A172 (cell line): ENCODE data around the gene DNA2. TPM values are rescaled to one million over a fixed set of nuclear protein-coding genes. Genes with fewer than 3 reads are reported as not detected.
A peak's percentile ranks its signal among the peaks of the same experiment; 100 is the strongest.

ENCODE experiments used
- DNase-seq: peaks from one replicate; pipeline ENCODE4 v3.0.0-alpha.2; 2015; ENCODE audit warnings: low spot score
- total RNA-seq: library from RNA; depleted of rRNA; stranded (reverse); fragments of >200 nt; shearing (Covaris generic); gene quantifications from 2 replicates; pipeline ENCODE4 v1.2.3, GENCODE V29; 2014

The DNA2 gene
- total RNA-seq, 1 experiment from 2014 or later = 31.1 TPM

GRCh38 chr10:68449698-68450097 lies 22.1 kb downstream of the DNA2 start:
- peak; percentile 38 for DNase-seq

GRCh38 chr10:68446179-68446578 lies 25.6 kb downstream of the DNA2 start:
- no peak for DNase-seq

- no peak for DNase-seq
Measured at GRCh38 chr10:68442971-68443370, 28.8 kb downstream of the DNA2 start.

GRCh38 chr10:68440898-68441297 lies 30.9 kb downstream of the DNA2 start:
- no peak for DNase-seq

- no peak for DNase-seq
Measured at GRCh38 chr10:68435803-68436202, 36.0 kb downstream of the DNA2 start.

- DNase-seq = no peak
Measured at GRCh38 chr10:68434657-68435056, 37.1 kb downstream of the DNA2 start.

GRCh38 chr10:68428396-68429104 lies 43.2 kb downstream of the DNA2 start:
- no peak for DNase-seq

- DNase-seq = no peak
Measured at GRCh38 chr10:68424454-68425014, 47.2 kb downstream of the DNA2 start.

- DNase-seq = no peak
Measured at GRCh38 chr10:68423522-68423921, 48.3 kb downstream of the DNA2 start.

- DNase-seq = no peak
Measured at GRCh38 chr10:68419376-68419775, 52.4 kb downstream of the DNA2 start.

GRCh38 chr10:68408898-68409518 lies 62.8 kb downstream of the DNA2 start:
- DNase-seq = no peak

GRCh38 chr10:68406815-68407548 lies 64.8 kb downstream of the DNA2 start, which contains the start of gene RUFY2:
RUFY2 (minus strand) TSS chr10:68407277; CDS start chr10:68407189, 88 bp downstream.
- peak; percentile 56 for DNase-seq

- peak; percentile 48 for DNase-seq
Measured at GRCh38 chr10:68406111-68406814, 65.5 kb downstream of the DNA2 start.

- no peak for DNase-seq
Measured at GRCh38 chr10:68403701-68404100, 68.1 kb downstream of the DNA2 start.

- no peak for DNase-seq
Measured at GRCh38 chr10:68402276-68402675, 69.5 kb downstream of the DNA2 start.

- DNase-seq = no peak
Measured at GRCh38 chr10:68397005-68397404, 74.8 kb downstream of the DNA2 start.

- no peak for DNase-seq
Measured at GRCh38 chr10:68385740-68386139, 86.0 kb downstream of the DNA2 start.

- no peak for DNase-seq
Measured at GRCh38 chr10:68371604-68372003, 100.2 kb downstream of the DNA2 start.

GRCh38 chr10:68367121-68367520 lies 104.7 kb downstream of the DNA2 start:
- DNase-seq = no peak

- DNase-seq = no peak
Measured at GRCh38 chr10:68366600-68366999, 105.2 kb downstream of the DNA2 start.

- no peak for DNase-seq
Measured at GRCh38 chr10:68365611-68366010, 106.2 kb downstream of the DNA2 start.
